ENCODE data around the gene HS3ST4.
"Not testable (repeated sequence)": the region's sequence is repeated elsewhere in the genome, so short reads cannot be mapped to it uniquely, and the experiment has no call there.

Gene HS3ST4

DNA sequence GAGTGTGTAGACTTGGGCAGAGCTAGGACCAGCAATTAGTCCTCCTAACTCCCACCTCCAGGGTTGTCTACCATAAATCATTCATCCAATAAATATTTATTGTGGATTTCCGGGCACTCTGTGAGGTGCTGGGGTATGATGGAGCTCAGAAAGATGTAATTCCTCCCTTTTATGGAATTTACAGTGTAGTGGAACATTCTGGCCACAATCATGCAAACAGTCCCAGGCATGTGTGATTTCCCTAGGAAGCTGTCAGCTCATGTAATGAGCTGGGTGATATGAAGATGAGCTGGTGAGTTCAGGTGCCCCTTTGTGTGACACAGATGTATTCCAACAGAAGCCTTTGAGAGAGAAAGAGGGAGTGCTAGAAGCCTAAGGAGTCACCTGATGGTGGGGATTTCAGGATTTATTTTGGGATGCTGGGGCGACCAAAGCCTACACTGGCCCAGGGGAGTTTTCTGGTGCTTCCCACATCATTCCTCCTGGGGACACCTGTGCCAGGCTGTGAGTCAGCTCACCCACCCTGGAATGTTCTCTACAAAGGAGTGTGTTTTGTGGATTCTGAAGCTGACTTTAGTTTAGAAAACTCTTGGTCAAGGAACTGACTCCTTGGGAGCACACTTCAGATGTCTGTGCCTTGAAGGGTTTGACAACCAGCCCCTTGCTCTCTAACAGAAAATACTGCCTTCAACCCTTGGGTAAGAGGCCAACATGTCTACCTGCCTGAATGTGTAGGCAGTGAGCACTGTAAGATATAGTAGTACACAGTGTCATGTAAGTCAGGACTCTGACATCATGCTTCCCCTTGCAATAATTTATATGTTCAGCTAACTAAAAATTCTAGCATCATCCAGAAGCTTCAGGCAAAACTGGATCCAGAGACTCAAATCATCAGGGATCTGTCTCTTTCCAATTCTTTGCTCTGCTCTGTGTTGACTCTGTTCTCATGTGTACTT lies 42.9 kb downstream of the HS3ST4 start:
- DNase-seq (ENCODE audit: low read depth), result no peak

DNA sequence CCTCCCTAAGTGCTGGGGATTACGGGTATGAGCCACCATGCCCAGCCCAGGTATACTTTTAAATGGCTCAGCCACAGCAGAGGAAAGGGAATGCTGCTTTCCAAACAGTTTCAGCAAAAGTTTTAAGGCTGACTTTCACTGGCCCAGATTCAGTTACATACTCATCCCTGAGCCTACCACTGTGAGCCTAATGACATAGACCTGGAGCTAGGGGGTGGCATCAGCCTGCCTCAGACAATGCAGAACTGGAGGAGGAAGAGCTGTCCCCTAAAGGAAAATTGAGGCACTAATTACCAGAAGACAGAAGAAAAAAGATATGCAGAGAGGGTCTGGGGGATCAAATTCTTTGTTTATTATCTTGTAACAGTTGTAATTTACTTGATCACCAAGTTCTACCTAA lies 43.9 kb downstream of the HS3ST4 start:
- DNase-seq (ENCODE audit: low read depth), result no peak

DNA sequence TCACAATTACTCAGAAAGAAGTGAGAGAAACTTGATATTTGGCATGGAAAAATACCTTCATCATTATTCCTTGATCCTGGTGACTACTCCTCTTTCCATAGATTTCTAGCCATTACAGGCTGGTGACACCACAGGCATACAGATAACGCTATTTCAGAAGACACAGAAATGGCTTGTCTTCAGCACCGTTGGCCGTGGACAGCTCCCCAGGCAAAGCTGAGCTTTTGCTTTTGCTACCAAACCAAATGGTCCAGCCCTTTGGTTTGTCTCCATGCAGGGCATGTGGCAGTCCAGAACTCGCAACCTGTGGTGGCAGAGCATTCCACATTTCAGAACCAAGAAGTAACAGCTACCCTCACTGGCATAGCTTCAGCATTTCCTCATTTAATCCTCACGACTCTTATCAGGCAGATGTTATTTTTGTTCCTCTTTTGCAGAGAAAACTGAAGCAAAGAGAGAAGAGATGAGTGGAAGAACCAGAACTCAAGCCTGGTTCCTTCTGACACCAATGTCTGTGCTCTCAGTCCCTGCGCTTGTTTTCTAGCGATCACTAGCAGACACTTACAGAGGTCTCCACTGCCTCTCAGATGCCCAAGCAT lies 55.5 kb downstream of the HS3ST4 start:
- no peak for DNase-seq (ENCODE audit: low read depth)

DNA sequence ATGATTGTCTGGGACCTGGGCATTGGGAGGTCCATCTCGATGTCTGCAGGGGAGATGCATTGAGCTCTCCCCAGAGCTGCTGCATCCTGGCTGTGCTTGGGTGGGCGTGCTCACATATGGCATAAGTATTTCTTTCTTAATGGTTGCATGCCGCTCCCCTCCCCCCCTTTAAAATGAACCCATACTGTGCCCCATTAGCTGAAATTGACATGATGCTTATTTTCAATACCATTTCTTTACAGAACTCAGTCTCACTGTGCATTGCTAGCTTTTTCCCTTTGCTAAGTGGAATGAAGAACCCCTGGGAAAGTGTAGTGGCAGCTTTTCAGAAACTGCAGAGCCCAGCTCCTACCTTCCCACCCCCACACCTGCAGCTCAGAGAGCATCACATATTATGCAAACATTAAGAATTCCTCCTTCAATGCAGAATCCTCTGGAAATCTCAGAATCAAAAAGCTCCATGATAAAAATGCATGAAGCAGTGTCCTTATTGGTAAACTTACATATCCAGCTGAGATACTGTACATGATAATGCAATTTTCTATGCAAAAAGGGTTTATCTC lies 56.4 kb downstream of the HS3ST4 start:
- DNase-seq (ENCODE audit: low read depth), result no peak

DNA sequence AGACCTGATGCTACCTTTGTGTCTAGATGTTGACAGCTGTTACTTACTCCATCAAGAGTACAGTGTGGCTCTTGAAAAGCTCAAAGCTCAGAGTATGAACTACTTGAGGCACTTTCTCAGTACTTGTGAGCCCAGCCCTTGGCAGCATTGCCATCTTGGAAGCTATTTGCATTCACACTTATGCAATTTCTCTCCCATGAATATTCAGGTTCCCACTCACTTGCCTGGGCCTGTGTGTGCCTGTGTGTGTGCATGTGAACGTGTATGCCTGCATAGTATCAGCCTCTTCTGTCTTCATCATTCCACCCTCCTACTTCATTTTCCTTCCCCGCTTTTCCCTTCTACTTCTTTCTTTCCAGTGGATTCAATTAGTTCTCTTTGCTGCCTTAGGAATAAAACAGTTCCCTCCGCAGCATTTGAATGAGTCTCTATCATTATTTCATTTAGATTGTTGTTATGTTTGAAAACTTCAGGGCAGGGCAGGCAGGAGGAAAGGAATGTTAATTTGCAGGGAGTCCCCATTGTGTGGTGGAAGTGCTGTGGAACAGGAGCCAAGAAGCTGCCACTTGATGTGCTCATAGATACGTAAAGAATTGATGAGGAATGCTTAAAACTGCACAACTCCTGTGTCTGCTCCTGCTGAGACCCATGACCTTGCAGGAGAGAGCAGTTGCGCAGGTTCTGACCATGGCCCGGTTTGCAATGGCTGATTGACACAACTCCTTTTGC lies 58.9 kb downstream of the HS3ST4 start:
- no peak for DNase-seq (ENCODE audit: low read depth)

DNA sequence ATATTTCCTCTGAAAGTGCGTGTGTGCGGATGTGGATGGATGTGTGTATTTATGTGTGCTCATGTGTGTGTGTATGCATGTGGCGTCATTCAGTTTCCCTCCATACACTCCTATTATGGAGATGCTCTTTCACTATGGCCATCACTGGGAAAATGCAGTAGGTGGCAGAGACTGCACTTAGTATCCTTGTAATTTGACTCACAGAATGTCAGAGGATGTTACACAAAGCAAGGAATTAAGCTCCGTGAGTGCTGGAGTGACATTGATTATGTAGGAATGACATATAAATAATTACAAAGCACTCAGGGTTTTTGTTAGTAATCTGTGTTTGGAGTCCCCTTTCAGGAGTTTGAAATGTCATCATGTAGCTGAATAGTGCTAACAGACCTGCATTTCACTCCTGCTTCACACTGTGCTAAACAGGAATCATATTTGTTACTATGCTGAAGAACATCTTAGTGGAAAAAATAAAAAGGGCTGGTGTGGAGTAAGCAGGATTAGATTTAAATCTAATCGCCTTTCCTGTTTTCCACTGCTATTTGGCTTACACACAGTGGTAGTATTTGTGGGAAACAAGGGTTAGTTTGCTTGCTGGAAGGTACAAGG lies 59.6 kb downstream of the HS3ST4 start:
- no peak for DNase-seq (ENCODE audit: low read depth)

DNA sequence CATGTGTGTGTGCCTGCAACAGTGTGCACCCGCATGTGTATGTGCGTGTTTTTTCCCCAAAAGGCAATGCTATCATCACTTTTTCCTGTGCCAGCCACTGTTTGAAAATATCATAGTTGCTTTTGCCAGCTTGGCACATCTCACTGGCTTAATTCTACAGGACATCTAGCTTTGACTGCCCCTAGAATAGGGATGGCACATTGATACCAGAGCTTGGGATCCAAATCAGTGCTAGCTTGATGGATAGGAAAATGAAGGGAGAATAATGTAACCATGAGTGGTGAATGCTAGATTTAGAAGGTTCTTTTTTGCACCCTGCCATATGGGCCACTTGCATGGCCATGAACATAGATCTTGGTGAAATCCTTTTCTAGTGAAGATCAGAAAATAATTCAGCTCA lies 72.7 kb downstream of the HS3ST4 start:
- DNase-seq (ENCODE audit: low read depth), result no peak

DNA sequence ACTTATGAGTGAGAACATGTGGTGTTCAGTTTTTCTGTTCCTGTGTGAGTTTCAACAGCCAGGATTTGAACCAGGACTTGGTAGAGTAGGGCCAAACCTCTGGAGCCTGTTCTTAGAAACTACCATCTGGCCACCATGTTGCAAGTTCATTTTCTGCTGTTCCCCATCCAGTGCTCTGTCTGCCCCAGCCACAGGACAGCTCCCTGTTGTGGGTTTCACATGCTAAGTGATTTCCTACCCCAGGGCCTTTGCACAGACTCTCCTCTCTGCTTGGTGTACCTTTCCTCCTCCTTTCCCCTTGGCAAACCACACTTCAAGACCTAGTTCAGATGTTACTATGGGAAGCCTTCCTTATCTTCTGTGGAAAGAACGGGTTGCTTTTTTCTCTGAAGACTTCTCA lies 79.5 kb downstream of the HS3ST4 start:
- no peak for DNase-seq (ENCODE audit: low read depth)

DNA sequence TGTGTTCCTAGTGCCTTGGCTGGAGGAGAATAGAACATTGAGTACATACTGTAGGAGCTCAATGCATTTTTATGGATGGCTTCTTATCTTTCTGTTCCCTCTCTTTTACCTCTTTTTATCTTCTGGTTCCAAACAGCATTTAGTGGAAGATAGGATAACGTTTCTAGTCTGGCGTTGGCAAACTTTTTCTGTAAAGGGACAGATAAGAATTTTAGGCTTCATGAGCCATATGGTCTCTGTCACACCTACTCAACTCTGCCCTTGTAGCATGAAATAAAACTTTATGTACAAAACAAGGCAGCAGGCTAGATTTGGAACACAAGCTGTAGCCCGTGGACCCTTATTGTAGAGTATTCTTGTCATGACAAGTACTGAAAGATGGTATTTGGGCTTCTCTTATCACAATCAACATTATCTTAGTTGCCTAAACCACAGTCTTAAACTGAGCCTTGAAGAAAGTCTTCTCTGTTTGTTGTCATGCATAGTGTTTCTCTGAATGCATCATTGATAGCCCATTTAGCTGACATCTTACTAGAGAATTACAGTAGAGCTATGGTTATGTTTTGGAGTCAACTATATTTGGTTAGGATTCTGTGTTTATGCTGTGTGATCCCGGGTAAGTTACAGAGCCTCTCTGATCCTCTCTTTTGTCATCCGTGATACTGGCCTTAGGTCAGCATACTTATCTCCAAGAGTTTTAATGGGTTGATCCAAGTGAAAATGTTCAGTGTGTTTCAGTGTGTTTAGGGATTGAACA lies 80.2 kb downstream of the HS3ST4 start:
- DNase-seq (ENCODE audit: low read depth), result no peak

DNA sequence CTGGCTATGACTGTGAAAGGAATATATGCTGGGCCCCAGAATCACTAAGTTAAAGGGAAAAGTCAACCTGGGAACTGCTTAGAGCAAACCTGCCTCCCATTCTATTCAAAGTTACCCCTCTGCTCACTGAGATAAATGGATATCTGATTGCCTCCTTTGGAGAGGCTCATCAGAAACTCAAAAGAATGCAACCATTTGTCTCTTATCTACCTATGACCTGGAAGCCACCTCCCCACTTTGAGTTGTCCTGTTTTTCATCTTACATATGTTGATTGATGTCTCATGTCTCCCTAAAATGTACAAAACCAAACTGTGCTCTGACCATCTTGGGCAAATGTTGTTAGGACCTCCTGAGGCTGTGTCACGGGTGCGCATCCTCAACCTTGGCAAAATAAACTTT lies 84.5 kb downstream of the HS3ST4 start:
- not testable (repeated sequence) for DNase-seq (ENCODE audit: low read depth)

DNA sequence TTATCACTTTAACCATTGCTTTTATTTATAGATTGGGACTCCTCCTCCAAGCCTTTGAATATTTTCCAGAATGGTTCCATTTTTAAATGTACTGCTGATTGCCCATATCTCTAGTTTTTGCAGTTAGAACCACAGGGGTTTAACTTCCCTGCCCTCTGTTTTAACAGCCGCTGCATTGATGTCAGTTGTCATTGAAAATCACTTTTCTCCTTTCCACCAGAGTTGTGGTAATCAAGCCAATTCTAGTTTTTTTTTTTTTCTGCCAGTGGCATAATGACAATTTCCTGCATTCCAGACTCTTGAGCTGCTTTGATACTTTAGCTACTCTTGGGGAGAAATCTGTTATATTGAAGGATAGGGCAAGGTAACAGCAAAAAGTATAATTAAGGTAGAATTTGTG lies 91.5 kb downstream of the HS3ST4 start:
- DNase-seq (ENCODE audit: low read depth), result no peak

DNA sequence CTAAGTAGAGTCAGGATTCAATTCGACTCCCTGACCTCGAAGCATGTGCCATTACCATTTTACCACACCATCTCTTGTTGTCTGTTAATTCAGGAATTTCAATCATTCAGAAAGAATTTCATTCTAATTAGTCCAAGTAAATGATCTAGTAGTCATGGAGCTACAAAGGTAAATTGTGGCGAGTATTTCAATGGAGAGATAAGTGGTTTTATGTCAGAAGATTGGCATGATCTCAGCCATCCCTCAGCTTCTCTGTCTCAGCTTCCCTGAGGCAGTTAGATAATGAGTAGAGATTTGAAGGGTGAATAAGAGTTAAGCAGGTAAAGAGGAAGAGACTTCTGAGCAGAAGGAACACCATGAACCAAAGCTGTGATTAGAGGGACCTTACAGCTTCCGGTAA lies 93.6 kb downstream of the HS3ST4 start:
- DNase-seq (ENCODE audit: low read depth), result no peak

DNA sequence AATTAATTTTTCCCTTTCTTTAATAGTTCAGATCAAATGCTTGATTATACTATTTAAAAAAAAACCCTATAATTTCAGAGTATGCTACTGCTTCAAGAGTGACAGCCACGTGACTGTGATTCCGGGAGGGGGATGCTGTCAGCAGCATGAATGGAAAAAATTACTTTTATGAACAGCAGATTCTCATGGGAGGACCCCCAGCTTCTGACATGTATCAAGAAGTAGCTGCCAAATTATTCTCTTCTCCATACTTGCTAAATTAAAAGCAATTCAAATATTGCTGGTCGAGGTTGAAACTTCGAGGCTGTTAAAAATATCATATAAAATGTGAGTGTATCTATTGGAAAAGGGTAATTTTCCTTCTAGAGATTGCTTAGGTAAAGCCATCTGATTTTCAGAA lies 95.0 kb downstream of the HS3ST4 start:
- no peak for DNase-seq (ENCODE audit: low read depth)

DNA sequence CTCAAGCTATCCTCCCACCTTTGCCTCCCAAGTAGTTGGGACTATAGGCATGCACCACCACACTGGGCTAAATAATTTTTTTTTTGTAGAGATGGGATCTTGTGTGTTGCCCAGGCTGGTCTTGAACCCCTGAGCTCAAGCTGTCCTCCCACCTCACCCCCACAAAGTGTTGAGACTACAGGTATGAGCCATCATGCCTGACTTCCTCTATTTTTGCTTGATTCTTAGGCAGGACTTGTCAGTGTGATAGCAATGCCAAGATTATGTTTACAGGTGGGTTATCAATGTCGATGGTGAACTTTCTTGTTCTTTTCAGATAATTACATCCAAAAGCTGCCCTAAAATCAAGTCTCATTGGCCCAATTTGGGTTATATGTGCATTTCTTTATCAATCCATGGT lies 96.9 kb downstream of the HS3ST4 start:
- no peak for DNase-seq (ENCODE audit: low read depth)

DNA sequence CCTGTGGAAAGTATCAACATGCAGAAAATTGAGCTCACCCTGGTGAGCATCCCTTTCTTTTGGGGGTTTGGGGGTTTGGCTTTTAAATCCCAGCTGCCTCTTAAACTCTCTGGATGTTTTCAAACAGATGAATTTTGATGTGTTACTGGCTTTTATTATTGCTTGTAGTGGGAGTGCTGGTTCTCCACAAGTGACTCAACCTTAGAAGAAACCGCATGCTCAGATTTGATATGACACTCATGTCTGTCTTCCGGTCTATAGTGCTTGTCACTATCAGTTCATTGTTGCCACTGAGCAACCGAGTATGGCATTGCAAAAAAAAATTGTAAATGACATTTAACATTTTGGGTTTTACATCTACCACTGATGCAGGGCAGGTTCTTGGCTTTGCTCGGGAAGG lies 104.5 kb downstream of the HS3ST4 start:
- DNase-seq (ENCODE audit: low read depth), result no peak

DNA sequence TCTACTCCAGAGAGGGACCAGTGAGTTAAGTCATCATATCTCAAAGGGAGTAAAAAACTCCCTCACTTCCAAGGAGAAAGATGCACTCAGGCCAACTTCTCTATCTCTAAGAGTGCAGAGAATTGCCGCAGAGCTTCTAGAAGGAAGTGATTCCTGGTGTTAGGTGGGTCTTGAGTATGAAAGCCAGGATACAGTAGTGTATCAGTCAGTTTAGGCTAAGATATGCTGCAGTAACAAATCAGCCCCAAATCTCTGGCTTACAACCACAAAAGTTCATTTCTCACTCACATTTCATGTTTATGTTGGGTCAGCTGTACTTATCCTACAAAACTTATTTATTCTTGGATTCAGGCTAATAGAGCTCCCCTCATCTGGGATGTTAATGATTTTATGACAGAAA lies 106.3 kb downstream of the HS3ST4 start:
- no peak for DNase-seq (ENCODE audit: low read depth)

DNA sequence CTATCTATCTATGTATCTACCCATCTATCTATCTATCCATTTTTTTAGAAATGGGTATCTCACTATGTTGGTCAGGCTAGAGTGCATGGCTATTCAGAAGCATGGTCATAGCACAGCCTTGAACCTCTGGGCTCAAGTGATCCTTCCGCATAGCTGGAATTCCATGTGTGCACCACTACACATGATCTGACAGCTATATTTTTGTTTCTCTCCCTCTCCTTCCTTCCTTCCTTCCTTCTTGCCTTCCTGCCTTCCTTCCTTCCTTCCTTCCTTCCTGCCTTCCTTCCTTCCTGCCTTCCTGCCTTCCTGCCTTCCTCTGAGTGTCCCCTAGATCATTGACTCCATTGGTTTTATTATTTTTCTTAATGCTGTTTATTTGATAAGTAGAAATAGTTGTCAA lies 108.1 kb downstream of the HS3ST4 start:
- DNase-seq (ENCODE audit: low read depth), result no peak

DNA sequence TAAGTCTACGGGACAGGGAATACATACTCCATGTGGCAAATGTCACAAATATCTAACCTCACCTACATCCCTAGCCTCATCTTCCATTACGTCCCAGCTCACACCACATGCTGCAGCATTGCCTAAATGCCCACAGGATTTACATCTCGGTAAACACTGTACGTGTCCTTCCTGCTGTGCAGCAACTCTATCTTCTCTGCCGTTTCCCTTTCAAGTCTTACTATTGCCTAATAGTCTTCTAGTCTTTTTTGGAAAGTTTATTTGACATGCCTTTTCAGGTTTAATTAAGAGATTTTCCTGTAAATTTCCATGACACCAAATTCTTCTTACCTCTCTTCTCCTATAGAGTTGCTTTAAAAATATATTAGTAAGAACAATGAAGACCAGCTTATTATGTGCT lies 120.5 kb downstream of the HS3ST4 start:
- DNase-seq (ENCODE audit: low read depth), result no peak

DNA sequence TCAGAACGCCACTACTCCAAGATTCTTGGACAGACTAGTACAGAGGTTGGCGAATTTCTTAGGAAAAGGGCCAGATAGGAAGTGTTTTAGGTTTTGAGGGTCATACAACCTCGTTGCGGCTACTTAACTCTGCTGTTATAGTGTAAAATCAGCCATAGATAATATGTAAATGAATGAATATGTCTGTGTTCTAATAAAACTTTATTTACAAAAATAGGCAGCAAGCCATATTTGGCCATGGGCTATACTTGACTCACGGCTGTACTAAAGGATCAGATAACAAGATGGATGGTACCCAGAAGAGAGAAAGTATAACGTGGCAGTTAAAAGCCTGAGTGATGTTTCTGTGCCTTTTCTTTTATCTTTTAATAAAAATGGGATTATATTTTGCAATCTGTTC lies 125.5 kb downstream of the HS3ST4 start:
- no peak for DNase-seq (ENCODE audit: low read depth)

DNA sequence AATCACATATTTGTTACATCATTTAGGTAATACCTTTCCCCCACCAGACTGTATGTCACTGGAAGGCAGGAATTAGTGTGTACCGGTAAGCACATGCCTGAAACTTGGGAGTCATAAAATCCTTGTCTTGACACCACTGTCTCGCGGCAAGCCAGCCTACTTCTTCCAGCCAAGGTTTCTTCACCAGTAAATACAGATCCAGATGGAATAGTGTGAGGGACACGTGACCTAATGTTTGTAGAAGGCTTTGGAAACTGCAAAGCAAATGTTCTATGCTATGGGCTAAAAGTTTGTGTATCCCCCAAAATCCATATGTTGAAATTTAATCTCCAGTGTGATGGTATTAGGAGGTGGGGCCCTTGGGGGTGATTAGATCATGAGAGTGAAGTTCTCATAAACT lies 126.1 kb downstream of the HS3ST4 start:
- DNase-seq (ENCODE audit: low read depth), result no peak

DNA sequence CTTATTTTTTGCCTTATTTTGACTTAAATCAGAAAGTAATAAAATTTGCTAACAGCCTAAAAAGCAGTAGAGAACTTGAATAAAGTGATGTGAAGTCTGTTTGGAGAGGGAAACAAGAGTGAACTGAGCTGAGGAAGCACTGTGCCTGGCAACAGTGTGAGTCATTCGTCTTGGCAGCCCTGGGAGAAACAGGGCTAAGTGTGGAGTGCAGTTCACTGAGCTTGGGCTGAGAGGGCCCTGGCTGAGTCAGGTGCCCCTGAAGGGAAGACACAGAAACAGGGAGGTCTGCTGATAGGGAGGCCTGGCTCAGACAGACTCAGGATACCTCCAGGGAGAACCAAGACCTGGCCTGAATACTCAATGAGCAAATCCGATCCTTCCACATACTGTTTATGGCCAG lies 132.1 kb downstream of the HS3ST4 start:
- DNase-seq (ENCODE audit: low read depth), result no peak

DNA sequence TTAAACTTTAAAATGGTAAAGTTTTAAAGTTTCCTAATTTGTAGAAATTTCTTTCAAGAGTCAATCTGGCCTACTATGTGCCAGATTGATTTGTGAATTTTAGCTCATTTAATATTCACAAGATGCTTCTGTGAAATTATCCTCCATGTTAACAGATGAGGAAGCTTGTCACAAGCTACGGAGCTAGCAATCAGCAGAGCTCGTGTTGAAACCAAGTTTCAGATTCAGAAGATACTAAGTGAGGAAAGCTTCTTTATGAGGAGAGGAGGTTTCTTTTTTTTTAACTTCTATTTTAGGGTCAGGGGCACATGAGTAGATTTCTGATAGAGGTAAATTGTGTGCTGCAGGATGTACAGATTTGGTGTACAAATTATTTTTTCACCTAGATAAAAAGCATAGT lies 135.9 kb downstream of the HS3ST4 start:
- DNase-seq (ENCODE audit: low read depth), result no peak

Measured in fibroblast of the conjunctiva (primary cell).